Spleen (tissue), 7 donors: ENCODE results near the gene RCN2.

Experiments used
- CTCF ChIP-seq, 11 experiments: fragments of 200-600 bp in 7 of 11; fragments of 450-650 bp in 4 of 11; sonication (generic) in 4 of 11; IDR thresholded peaks in 8 of 11; conservative IDR thresholded peaks in 3 of 11; 1 replicate in 7 of 11; 2 replicates in 4 of 11; pipeline versions ENCODE4 v1.4.0 to v1.8.0; 2016 to 2021; ENCODE audit warnings: antibody characterized with exemption in 11 of 11, inconsistent platforms in 4 of 11, mild to moderate bottlenecking in 1 of 11
- POLR2A ChIP-seq, 3 donors: fragments of 450-650 bp; IDR thresholded peaks; one replicate each; pipeline ENCODE4 v1.5.1; 2017; ENCODE audit warnings: antibody characterized with exemption in 3 of 3, mild to moderate bottlenecking in 1 of 3
- POLR2AphosphoS5 ChIP-seq, 3 donors: sonication (generic); formaldehyde crosslinking; IDR thresholded peaks; one replicate each; pipeline ENCODE4 v1.5.1; 2017; ENCODE audit warnings: antibody characterized with exemption in 3 of 3
- donor health status: DM: no; HTN: no; CAD: no; lungs with moderate emphysema.
- donor health status: DM: no; HTN: no; CAD: no.
- donor health status: DM: no; HTN: no; CAD: no.

- no peak for TF ChIP-seq CTCF (IDR thresholded peaks at IDR 0.05 in 8 of 11, conservative IDR thresholded peaks at IDR 0.05 in 3 of 11)
- no peak for TF ChIP-seq POLR2AphosphoS5 (IDR thresholded peaks at IDR 0.05)
- TF ChIP-seq POLR2A (IDR thresholded peaks at IDR 0.05), result no peak
Measured at GRCh38 chr15:77001966-77002365, 70.4 kb downstream of the RCN2 start.
